ENCODE measurements around the gene TENM4. TPM values are rescaled to one million over a fixed set of nuclear protein-coding genes. Genes with fewer than 3 reads are reported as not detected.

Gene TENM4
- total RNA-seq, 1 donor from 2014 or later, result 16.9 TPM

- DNase-seq (ENCODE audit: low spot score), result no peak
These were observed 773.4 kb downstream of the TENM4 start for GRCh38 chr11:78667461-78667860.

- DNase-seq (ENCODE audit: low spot score), result peak; percentile 19
These were observed 774.1 kb downstream of the TENM4 start for GRCh38 chr11:78666675-78667160.

GRCh38 chr11:78664636-78665035 is 776.2 kb downstream of the TENM4 start:
- no peak for DNase-seq (ENCODE audit: low spot score)

- no peak for DNase-seq (ENCODE audit: low spot score)
These were observed 778.0 kb downstream of the TENM4 start for GRCh38 chr11:78662811-78663210.

- no peak for DNase-seq (ENCODE audit: low spot score)
These were observed 780.4 kb downstream of the TENM4 start for GRCh38 chr11:78660471-78660870.

GRCh38 chr11:78659326-78660270 is 781.2 kb downstream of the TENM4 start:
- no peak for DNase-seq (ENCODE audit: low spot score)

GRCh38 chr11:78657968-78658839 is 782.6 kb downstream of the TENM4 start:
- no peak for DNase-seq (ENCODE audit: low spot score)

- no peak for DNase-seq (ENCODE audit: low spot score)
These were observed 783.4 kb downstream of the TENM4 start for GRCh38 chr11:78657441-78657840.

- no peak for DNase-seq (ENCODE audit: low spot score)
These were observed 783.8 kb downstream of the TENM4 start for GRCh38 chr11:78656984-78657383.

GRCh38 chr11:78656327-78656726 is 784.5 kb downstream of the TENM4 start:
- DNase-seq (ENCODE audit: low spot score), result no peak

GRCh38 chr11:78655561-78655960 is 785.3 kb downstream of the TENM4 start:
- no peak for DNase-seq (ENCODE audit: low spot score)

- no peak for DNase-seq (ENCODE audit: low spot score)
These were observed 786.0 kb downstream of the TENM4 start for GRCh38 chr11:78654866-78655265.

- DNase-seq (ENCODE audit: low spot score), result no peak
These were observed 786.8 kb downstream of the TENM4 start for GRCh38 chr11:78654071-78654470.

GRCh38 chr11:78653294-78653909 is 787.4 kb downstream of the TENM4 start:
- DNase-seq (ENCODE audit: low spot score), result no peak

GRCh38 chr11:78652843-78653239 is 788.0 kb downstream of the TENM4 start:
- DNase-seq (ENCODE audit: low spot score), result no peak

GRCh38 chr11:78651923-78652842 is 788.6 kb downstream of the TENM4 start:
- DNase-seq (ENCODE audit: low spot score), result no peak

GRCh38 chr11:78651136-78651775 is 789.6 kb downstream of the TENM4 start:
- no peak for DNase-seq (ENCODE audit: low spot score)

- no peak for DNase-seq (ENCODE audit: low spot score)
These were observed 791.2 kb downstream of the TENM4 start for GRCh38 chr11:78649361-78650215.

All from umbilical cord (tissue), 2 donors.